GM12891 (cell line): Measurements from ENCODE around the gene PCDH15.

ENCODE experiments used
- POLR2A ChIP-seq: IDR thresholded peaks from 2 replicates; pipeline ENCODE4 v1.6.1; 2011; ENCODE audit warnings: low read depth, low read length, control low read depth
- POLR2AphosphoS5 ChIP-seq: IDR thresholded peaks from 2 replicates; pipeline ENCODE4 v1.6.1; 2011; ENCODE audit warnings: low read depth, low read length, control low read depth
- TAF1 ChIP-seq: IDR thresholded peaks from 2 replicates; pipeline ENCODE4 v1.6.1; 2011; ENCODE audit warnings: low read depth, low read length, control low read depth

GRCh38 chr10:54454271-54454670, 346.8 kb downstream of the PCDH15 start:
- no peak for TF ChIP-seq POLR2AphosphoS5
- TF ChIP-seq TAF1: no peak
- no peak for TF ChIP-seq POLR2A
